ENCODE data around the gene KIF3B. TPM values are rescaled to one million over a fixed set of nuclear protein-coding genes. Genes with fewer than 3 reads are reported as not detected.

KIF3B gene
- polyA plus RNA-seq, 1 experiment = 30.5 TPM

GRCh38 chr20:32357869-32358631 lies 80.6 kb downstream of the KIF3B start, which contains the start of gene ASXL1:
Gene ASXL1 (plus strand): TSS chr20:32358331. CDS start chr20:32358776, 445 bp downstream.
- no peaks in the 10 kb centered on the region for H3K27me3 ChIP-seq (ENCODE audit: control insufficient read depth, insufficient read depth, low read length)
- H3K27ac ChIP-seq (ENCODE audit: low read depth, low read length) = peak within 1 kb of the TSS; percentile 99
- H3K9me3 ChIP-seq (ENCODE audit: control insufficient read depth, insufficient read depth, low read length) = peaks cover 5% of the 10 kb centered on the region
- peak; percentile 94 for DNase-seq (ENCODE audit: low read depth, low spot score)
- peak within 1 kb of the TSS; percentile 93 for H3K4me3 ChIP-seq (ENCODE audit: low read depth, low read length)
- POLR2A ChIA-PET = interaction anchor here (0.5 to 1.2 kb wide), 11 partner anchors 13 to 1066 kb away, joined by 3 to 8 read pairs (median 4); no protein-coding TSS in a partner anchor
- TF ChIP-seq CTCF (IDR thresholded peaks at IDR 0.05; ENCODE audit: low read depth, low read length) = no peak
- CTCF ChIA-PET = no interaction called here

- H3K4me3 ChIP-seq (ENCODE audit: low read depth, low read length) = peak overlapping the region; percentile 93
- TF ChIP-seq CTCF (IDR thresholded peaks at IDR 0.05; ENCODE audit: low read depth, low read length) = no peak
- CTCF ChIA-PET = no interaction called here
- H3K27me3 ChIP-seq (ENCODE audit: control insufficient read depth, insufficient read depth, low read length) = no peaks in the 10 kb centered on the region
- H3K27ac ChIP-seq (ENCODE audit: low read depth, low read length) = peak overlapping the region; percentile 86
- H3K9me3 ChIP-seq (ENCODE audit: control insufficient read depth, insufficient read depth, low read length) = peaks cover 5% of the 10 kb centered on the region
- DNase-seq (ENCODE audit: low read depth, low spot score) = no peak
- POLR2A ChIA-PET = interaction anchor here (0.5 to 1.1 kb wide), 3 partner anchors 48 to 1066 kb away, joined by 3 to 8 read pairs (median 4); no protein-coding TSS in a partner anchor
Measured at GRCh38 chr20:32358632-32358882, 81.1 kb downstream of the KIF3B start.

- DNase-seq (ENCODE audit: low read depth, low spot score) = no peak
- Histone ChIP-seq H3K4me3 (ENCODE audit: low read depth, low read length) (peak overlapping the region; percentile 93), H3K27me3 (ENCODE audit: control insufficient read depth, insufficient read depth, low read length) (no peaks in the 10 kb centered on the region), H3K27ac (ENCODE audit: low read depth, low read length) (peak overlapping the region; percentile 86), H3K9me3 (ENCODE audit: control insufficient read depth, insufficient read depth, low read length) (peaks cover 5% of the 10 kb centered on the region)
- CTCF ChIA-PET = interaction anchor here (0.6 kb wide), 1 partner anchor 90 kb away, joined by 5 read pairs; no protein-coding TSS in a partner anchor
- no peak for TF ChIP-seq CTCF (IDR thresholded peaks at IDR 0.05; ENCODE audit: low read depth, low read length)
- POLR2A ChIA-PET = interaction anchor here (0.6 to 1.4 kb wide), 3 partner anchors 17 to 198 kb away, joined by 3 to 8 read pairs (median 3); no protein-coding TSS in a partner anchor
Measured at GRCh38 chr20:32358883-32359632, 81.6 kb downstream of the KIF3B start.

GRCh38 chr20:32359633-32360332 lies 82.3 kb downstream of the KIF3B start:
- TF ChIP-seq CTCF (IDR thresholded peaks at IDR 0.05; ENCODE audit: low read depth, low read length) = no peak
- ChIA-PET POLR2A (interaction anchor here (1.4 kb wide), 1 partner anchor 17 kb away, joined by 3 read pairs; no protein-coding TSS in a partner anchor), CTCF (interaction anchor here (0.5 to 0.6 kb wide), 2 partner anchors 91 to 203 kb away, joined by 3 to 5 read pairs; no protein-coding TSS in a partner anchor)
- H3K9me3 ChIP-seq (ENCODE audit: control insufficient read depth, insufficient read depth, low read length) = peaks cover 5% of the 10 kb centered on the region
- peak overlapping the region; percentile 93 for H3K4me3 ChIP-seq (ENCODE audit: low read depth, low read length)
- no peak for DNase-seq (ENCODE audit: low read depth, low spot score)
- H3K27me3 ChIP-seq (ENCODE audit: control insufficient read depth, insufficient read depth, low read length) = no peaks in the 10 kb centered on the region
- H3K27ac ChIP-seq (ENCODE audit: low read depth, low read length) = peak overlapping the region; percentile 86

All from AG04450 (cell line).